Stimulated activated CD8-positive, alpha-beta memory T cell treated with anti-CD3 and anti-CD28 coated beads, Interleukin-15, amount 100 ng/mL, for 4 hours (primary cell): ENCODE measurements around the gene ATOX1.
"Not testable (repeated sequence)": the region's sequence is repeated elsewhere in the genome, so short reads cannot be mapped to it uniquely, and the experiment has no call there.

Source experiments
- DNase-seq, 2 donors: peaks; one replicate each; pipeline ENCODE4 v3.0.0-alpha.2; 2020; ENCODE audit warnings: low read depth in 2 of 2

Gene ATOX1

GRCh38 chr5:151758430-151759241 is at the start of gene ATOX1:
TSS of gene ATOX1 (minus strand) at chr5:151758631. CDS start at chr5:151758551, 80 bp downstream.
- peak; percentile 80 to 83 for DNase-seq

- DNase-seq = no peak
Observed at GRCh38 chr5:151805414-151806223, 47.2 kb upstream of the ATOX1 start.

GRCh38 chr5:151800532-151800931 is 42.1 kb upstream of the ATOX1 start:
- no peak for DNase-seq

- no peak for DNase-seq
Observed at GRCh38 chr5:151799407-151799806, 41.0 kb upstream of the ATOX1 start.

- no peak for DNase-seq
Observed at GRCh38 chr5:151798674-151799073, 40.2 kb upstream of the ATOX1 start.

- no peak for DNase-seq
Observed at GRCh38 chr5:151795426-151795825, 37.0 kb upstream of the ATOX1 start.

GRCh38 chr5:151793358-151793757 is 34.9 kb upstream of the ATOX1 start:
- no peak for DNase-seq

- no peak for DNase-seq
Observed at GRCh38 chr5:151787817-151788216, 29.4 kb upstream of the ATOX1 start.

- DNase-seq = no peak
Observed at GRCh38 chr5:151786468-151786867, 28.0 kb upstream of the ATOX1 start.

GRCh38 chr5:151784141-151784540 is 25.7 kb upstream of the ATOX1 start:
- no peak for DNase-seq

- DNase-seq = not testable (repeated sequence)
Observed at GRCh38 chr5:151783664-151784063, 25.2 kb upstream of the ATOX1 start.

- no peak for DNase-seq
Observed at GRCh38 chr5:151781201-151781600, 22.8 kb upstream of the ATOX1 start.

GRCh38 chr5:151780348-151780747 is 21.9 kb upstream of the ATOX1 start:
- no peak for DNase-seq

GRCh38 chr5:151779531-151780125 is 21.2 kb upstream of the ATOX1 start:
- no peak for DNase-seq

GRCh38 chr5:151775025-151775606 is 16.7 kb upstream of the ATOX1 start:
- DNase-seq = no peak

GRCh38 chr5:151773951-151774350 is 15.5 kb upstream of the ATOX1 start:
- DNase-seq = no peak

GRCh38 chr5:151772846-151773561 is 14.6 kb upstream of the ATOX1 start:
- no peak for DNase-seq

- DNase-seq = no peak
Observed at GRCh38 chr5:151772029-151772845, 13.8 kb upstream of the ATOX1 start.

- peak; percentile 96 to 100 for DNase-seq
Observed at GRCh38 chr5:151771259-151772028, 13.0 kb upstream of the ATOX1 start, which contains the start of gene G3BP1. TSS of gene G3BP1 (plus strand) at chr5:151771954. CDS start at chr5:151786621, 14,667 bp downstream.
